Mesothelial cell of epicardium (in vitro differentiated cells): ENCODE results near the gene TRIM8. TPM values are rescaled to one million over a fixed set of nuclear protein-coding genes. Genes with fewer than 3 reads are reported as not detected.

ENCODE experiments used
- DNase-seq, 2 experiments: peaks; one replicate each; pipeline ENCODE4 v3.0.0; 2021; ENCODE audit warnings: low spot score in 2 of 2; ENCODE audit not compliant: unreplicated experiment in 2 of 2
- H3K27ac Mint-ChIP-seq: 2 replicates; pipeline ENCODE4 v1.8.0; 2021; ENCODE audit warnings: mixed read lengths
- H3K27me3 Mint-ChIP-seq: 2 replicates; pipeline ENCODE4 v1.8.0; 2021; ENCODE audit warnings: low read depth, mixed read lengths
- H3K36me3 Mint-ChIP-seq: 2 replicates; pipeline ENCODE4 v1.8.0; 2021; ENCODE audit warnings: mixed read lengths
- H3K4me1 Mint-ChIP-seq: 2 replicates; pipeline ENCODE4 v1.8.0; 2021; ENCODE audit warnings: mixed read lengths
- H3K4me3 Mint-ChIP-seq: 2 replicates; pipeline ENCODE4 v1.8.0; 2021; ENCODE audit warnings: mild to moderate bottlenecking, moderate library complexity, mixed read lengths
- H3K9me3 Mint-ChIP-seq: 2 replicates; pipeline ENCODE4 v1.8.0; 2021; ENCODE audit warnings: mixed read lengths
- total RNA-seq: library from RNA; stranded (reverse); gene quantifications from 3 replicates; pipeline ENCODE4 v1.2.1, GENCODE V29; 2021
- TF ChIP-seq, protein P1 (sequence below): fragments of 200-600 bp; sonication (generic); IDR thresholded peaks from one replicate; pipeline ENCODE4 v1.5.0; 2021; ENCODE audit warnings: antibody characterized with exemption; ENCODE audit not compliant: unreplicated experiment

TRIM8 gene
- total RNA-seq, 1 donor from 2014 or later = 79.2 TPM

DNA sequence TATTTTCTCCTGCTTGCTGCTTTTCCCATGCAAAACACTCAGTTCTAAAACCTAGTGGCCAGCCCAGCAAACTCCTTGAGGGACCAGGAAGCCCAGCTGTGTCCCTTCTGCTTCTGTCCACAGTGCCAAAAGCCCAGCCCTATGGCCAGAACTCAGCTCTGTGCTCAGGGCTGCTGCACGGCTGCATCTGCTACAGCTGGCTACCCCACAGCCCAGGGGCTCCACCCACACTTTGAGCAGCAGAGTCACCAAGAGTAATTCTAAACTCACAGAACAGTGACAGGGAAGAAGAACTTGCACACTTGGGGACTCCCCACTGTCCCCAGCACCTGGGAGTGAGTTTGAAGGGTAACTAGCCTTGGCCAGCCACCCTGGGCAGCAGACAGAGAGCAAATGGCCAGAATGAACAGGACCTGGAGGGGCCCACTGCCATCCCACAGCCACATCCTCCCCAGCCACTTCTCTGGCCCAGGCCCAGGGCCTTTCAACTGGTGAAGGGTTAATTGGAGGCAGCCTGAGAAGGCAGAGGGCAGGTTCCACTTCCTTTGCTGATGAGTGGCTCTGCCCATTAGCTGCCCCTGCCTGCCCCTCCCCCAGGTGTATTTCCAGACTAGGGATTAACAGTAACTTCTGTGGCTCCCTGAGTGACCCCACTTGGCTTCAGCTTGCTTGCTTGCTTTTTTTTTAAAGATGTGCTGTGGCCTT is 28.1 kb upstream of the TRIM8 start:
- H3K9me3 Mint-ChIP-seq = no peaks in the 10 kb centered on the region
- no peak overlapping the region for H3K4me3 Mint-ChIP-seq
- no peaks in the 10 kb centered on the region for H3K27me3 Mint-ChIP-seq
- H3K36me3 Mint-ChIP-seq = peaks cover 13% of the 10 kb centered on the region
- TF ChIP-seq, protein P1, sequence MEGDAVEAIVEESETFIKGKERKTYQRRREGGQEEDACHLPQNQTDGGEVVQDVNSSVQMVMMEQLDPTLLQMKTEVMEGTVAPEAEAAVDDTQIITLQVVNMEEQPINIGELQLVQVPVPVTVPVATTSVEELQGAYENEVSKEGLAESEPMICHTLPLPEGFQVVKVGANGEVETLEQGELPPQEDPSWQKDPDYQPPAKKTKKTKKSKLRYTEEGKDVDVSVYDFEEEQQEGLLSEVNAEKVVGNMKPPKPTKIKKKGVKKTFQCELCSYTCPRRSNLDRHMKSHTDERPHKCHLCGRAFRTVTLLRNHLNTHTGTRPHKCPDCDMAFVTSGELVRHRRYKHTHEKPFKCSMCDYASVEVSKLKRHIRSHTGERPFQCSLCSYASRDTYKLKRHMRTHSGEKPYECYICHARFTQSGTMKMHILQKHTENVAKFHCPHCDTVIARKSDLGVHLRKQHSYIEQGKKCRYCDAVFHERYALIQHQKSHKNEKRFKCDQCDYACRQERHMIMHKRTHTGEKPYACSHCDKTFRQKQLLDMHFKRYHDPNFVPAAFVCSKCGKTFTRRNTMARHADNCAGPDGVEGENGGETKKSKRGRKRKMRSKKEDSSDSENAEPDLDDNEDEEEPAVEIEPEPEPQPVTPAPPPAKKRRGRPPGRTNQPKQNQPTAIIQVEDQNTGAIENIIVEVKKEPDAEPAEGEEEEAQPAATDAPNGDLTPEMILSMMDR = no peak
- H3K27ac Mint-ChIP-seq = no peak overlapping the region
- no peak for DNase-seq
- H3K4me1 Mint-ChIP-seq = peaks cover 33% of the 10 kb centered on the region

DNA sequence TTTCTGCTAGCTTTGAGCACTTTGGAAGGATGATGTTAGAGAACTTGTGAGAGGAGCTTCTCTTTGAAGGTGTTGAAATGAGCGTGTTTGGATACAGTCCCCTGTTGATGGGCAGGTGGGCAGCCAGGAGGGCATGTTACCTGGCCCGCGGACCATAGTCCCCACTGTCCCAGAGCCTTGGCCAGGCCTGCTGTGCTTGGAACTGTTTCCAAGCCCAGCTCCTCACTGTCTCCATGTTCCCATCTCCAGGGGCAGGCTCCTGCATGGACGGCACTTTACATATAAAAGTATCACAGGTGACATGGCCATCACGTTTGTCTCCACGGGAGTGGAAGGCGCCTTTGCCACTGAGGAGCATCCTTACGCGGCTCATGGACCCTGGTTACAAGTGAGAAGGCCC is 27.2 kb upstream of the TRIM8 start:
- TF ChIP-seq, protein P1 = no peak
- no peak for DNase-seq
- Mint-ChIP-seq H3K4me1 (peaks cover 25% of the 10 kb centered on the region), H3K36me3 (peaks cover 16% of the 10 kb centered on the region), H3K9me3 (no peaks in the 10 kb centered on the region), H3K27ac (no peak overlapping the region), H3K4me3 (no peak overlapping the region), H3K27me3 (no peaks in the 10 kb centered on the region)

GRCh38 chr10:102617816-102618215 is 26.5 kb upstream of the TRIM8 start:
- no peak for DNase-seq
- H3K27me3 Mint-ChIP-seq = no peaks in the 10 kb centered on the region
- H3K27ac Mint-ChIP-seq = peak overlapping the region; percentile 10
- no peak overlapping the region for H3K4me3 Mint-ChIP-seq
- no peaks in the 10 kb centered on the region for H3K9me3 Mint-ChIP-seq
- peaks cover 18% of the 10 kb centered on the region for H3K4me1 Mint-ChIP-seq
- TF ChIP-seq, protein P1 = no peak
- peaks cover 15% of the 10 kb centered on the region for H3K36me3 Mint-ChIP-seq

DNA sequence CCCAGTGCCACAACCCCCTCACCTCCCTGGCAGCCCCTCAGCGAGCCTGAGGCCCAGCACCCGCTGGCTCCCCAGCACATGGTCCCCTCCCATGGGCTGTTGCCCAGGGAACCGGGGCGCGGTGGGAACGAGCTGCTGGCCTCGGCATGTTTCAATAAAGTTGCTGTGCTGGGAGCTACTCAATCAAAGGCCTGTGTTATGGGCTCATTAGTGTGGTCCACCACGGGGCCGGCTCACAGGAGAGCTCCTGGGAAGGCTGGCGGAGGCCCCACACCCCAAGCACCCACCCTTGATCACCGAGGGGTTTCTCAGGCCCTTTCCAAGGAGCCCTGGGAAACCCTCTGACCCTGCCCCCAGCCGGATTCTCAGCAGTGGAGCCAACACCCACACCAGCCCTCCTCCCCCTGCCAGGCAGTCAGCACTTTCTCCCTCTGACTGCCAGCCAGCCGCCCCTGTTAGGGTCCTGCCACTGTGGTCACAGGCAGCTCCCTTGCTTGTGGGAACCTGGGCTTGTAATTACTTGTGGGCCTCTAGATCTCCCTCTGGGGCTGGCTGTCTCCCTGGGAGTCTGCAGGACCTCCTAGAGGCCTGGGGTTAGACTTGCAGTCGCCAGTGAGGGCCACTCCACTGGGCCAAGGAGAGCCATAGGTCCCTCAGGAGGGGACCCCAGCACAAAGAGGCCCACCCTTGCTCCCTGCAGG is 24.8 kb upstream of the TRIM8 start:
- Mint-ChIP-seq H3K4me1 (peaks cover 15% of the 10 kb centered on the region), H3K4me3 (no peak overlapping the region), H3K36me3 (peaks cover 21% of the 10 kb centered on the region), H3K9me3 (no peaks in the 10 kb centered on the region), H3K27me3 (no peaks in the 10 kb centered on the region), H3K27ac (peak overlapping the region; percentile 79)
- no peak for DNase-seq
- TF ChIP-seq, protein P1 = no peak

- Mint-ChIP-seq H3K27ac (peak overlapping the region; percentile 80), H3K36me3 (peaks cover 25% of the 10 kb centered on the region), H3K27me3 (no peaks in the 10 kb centered on the region), H3K4me1 (peaks cover 19% of the 10 kb centered on the region), H3K4me3 (no peak overlapping the region), H3K9me3 (no peaks in the 10 kb centered on the region)
- TF ChIP-seq, protein P1 = no peak
- no peak for DNase-seq
Measured at GRCh38 chr10:102620138-102620590, 24.1 kb upstream of the TRIM8 start.
